SK-N-SH treated with all-trans-retinoic acid at 6 μM for 48 hours (cell line): ENCODE measurements around the gene NOA1.
A peak's percentile ranks its signal among the peaks of the same experiment; 100 is the strongest.

ENCODE experiments used
- ATAC-seq: fragments of 200-7000 bp; cut with Tn5 transposase; 3 replicates; pipeline ENCODE4 v1.9.1; 2020; ENCODE audit warnings: mild to moderate bottlenecking, moderate library complexity
- BACH2 ChIP-seq: fragments of 250-450 bp; sonication (Bioruptor Pico); IDR thresholded peaks from 2 replicates; pipeline ENCODE4 v1.9.0; 2021; ENCODE audit warnings: mild to moderate bottlenecking, borderline replicate concordance
- CSDC2 ChIP-seq: fragments of 250-450 bp; sonication (Bioruptor Pico); IDR thresholded peaks from 2 replicates; pipeline ENCODE4 v1.5.0; 2020; ENCODE audit warnings: mild to moderate bottlenecking, moderate library complexity
- ESRRG ChIP-seq: fragments of 250-450 bp; sonication (Bioruptor Pico); IDR thresholded peaks from 2 replicates; pipeline ENCODE4 v1.6.1; 2021; ENCODE audit warnings: mild to moderate bottlenecking
- GLIS3 ChIP-seq: fragments of 250-450 bp; sonication (Bioruptor Pico); IDR thresholded peaks from 2 replicates; pipeline ENCODE4 v1.5.0; 2020; ENCODE audit warnings: mild to moderate bottlenecking, moderate library complexity
- ISL1 ChIP-seq: fragments of 250-450 bp; sonication (Bioruptor Pico); IDR thresholded peaks from 2 replicates; pipeline ENCODE4 v2.1.2; 2022; ENCODE audit warnings: mild to moderate bottlenecking, moderate library complexity
- OSR1 ChIP-seq: fragments of 250-450 bp; sonication (Bioruptor Pico); IDR thresholded peaks from 2 replicates; pipeline ENCODE4 v1.8.0; 2022; ENCODE audit warnings: moderate library complexity, mild to moderate bottlenecking, inconsistent platforms
- PPARA ChIP-seq: fragments of 250-450 bp; sonication (Bioruptor Pico); IDR thresholded peaks from 2 replicates; pipeline ENCODE4 v1.5.0; 2020; ENCODE audit warnings: mild to moderate bottlenecking, borderline replicate concordance
- RARB ChIP-seq: fragments of 250-450 bp; sonication (Bioruptor Pico); IDR thresholded peaks from 2 replicates; pipeline ENCODE4 v1.8.0; 2021; ENCODE audit warnings: mild to moderate bottlenecking, moderate library complexity
- SNAI2 ChIP-seq: fragments of 250-450 bp; sonication (Bioruptor Pico); IDR thresholded peaks from 2 replicates; pipeline ENCODE4 v1.5.0; 2020; ENCODE audit warnings: mild to moderate bottlenecking, moderate library complexity
- TOX ChIP-seq: fragments of 250-450 bp; sonication (Bioruptor Pico); IDR thresholded peaks from 2 replicates; pipeline ENCODE4 v1.8.0; 2021; ENCODE audit warnings: mild to moderate bottlenecking, moderate library complexity, borderline replicate concordance
- ZFP3 ChIP-seq: fragments of 250-450 bp; sonication (Bioruptor Pico); IDR thresholded peaks from 2 replicates; pipeline ENCODE4 v1.5.0; 2020; ENCODE audit warnings: mild to moderate bottlenecking, moderate library complexity
- ZFP30 ChIP-seq: fragments of 450-650 bp; formaldehyde crosslinking; IDR thresholded peaks from 2 replicates; pipeline ENCODE4 v1.5.0; 2022; ENCODE audit warnings: mild to moderate bottlenecking, moderate library complexity
- ZNF565 ChIP-seq: fragments of 450-650 bp; formaldehyde crosslinking; conservative IDR thresholded peaks from 2 replicates; pipeline ENCODE4 v1.5.0; 2020; ENCODE audit warnings: low read depth, mild to moderate bottlenecking, moderate library complexity
- ZNF70 ChIP-seq: fragments of 450-650 bp; formaldehyde crosslinking; IDR thresholded peaks from 2 replicates; pipeline ENCODE4 v1.5.0; 2020; ENCODE audit warnings: mild to moderate bottlenecking, moderate library complexity
- ZNF8 ChIP-seq: fragments of 450-650 bp; formaldehyde crosslinking; IDR thresholded peaks from 2 replicates; pipeline ENCODE4 v1.5.0; 2020; ENCODE audit warnings: mild to moderate bottlenecking, moderate library complexity
- TF ChIP-seq, protein P1 (sequence below): fragments of 250-450 bp; sonication (Bioruptor Pico); IDR thresholded peaks from 2 replicates; pipeline ENCODE4 v1.5.0; 2020; ENCODE audit warnings: mild to moderate bottlenecking, moderate library complexity
- TF ChIP-seq, protein P2 (sequence below): fragments of 250-450 bp; sonication (Bioruptor Pico); IDR thresholded peaks from 2 replicates; pipeline ENCODE4 v1.8.0; 2021; ENCODE audit warnings: low read depth, mild to moderate bottlenecking, moderate library complexity, borderline replicate concordance

Gene NOA1

DNA sequence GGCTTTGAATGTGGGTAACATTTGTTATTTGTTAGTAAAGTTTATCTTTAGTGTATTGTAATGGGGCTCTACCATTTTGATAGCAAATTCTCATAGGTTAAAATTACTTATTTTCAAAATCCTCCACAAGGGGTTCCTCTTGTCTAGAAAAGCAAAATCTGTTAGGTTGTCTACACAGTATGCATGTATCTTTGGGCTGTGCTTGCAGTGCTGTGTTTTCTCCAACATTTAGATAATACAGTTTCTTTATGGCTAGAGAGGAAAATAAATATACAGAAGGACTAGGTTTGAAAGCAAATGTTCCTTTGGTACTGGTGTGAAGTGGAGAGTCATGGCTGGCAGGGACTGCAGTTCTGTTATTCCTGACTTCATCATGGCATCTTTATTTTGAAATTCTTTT, 41.6 kb upstream of the NOA1 start (continued):
- TF ChIP-seq, protein P1, sequence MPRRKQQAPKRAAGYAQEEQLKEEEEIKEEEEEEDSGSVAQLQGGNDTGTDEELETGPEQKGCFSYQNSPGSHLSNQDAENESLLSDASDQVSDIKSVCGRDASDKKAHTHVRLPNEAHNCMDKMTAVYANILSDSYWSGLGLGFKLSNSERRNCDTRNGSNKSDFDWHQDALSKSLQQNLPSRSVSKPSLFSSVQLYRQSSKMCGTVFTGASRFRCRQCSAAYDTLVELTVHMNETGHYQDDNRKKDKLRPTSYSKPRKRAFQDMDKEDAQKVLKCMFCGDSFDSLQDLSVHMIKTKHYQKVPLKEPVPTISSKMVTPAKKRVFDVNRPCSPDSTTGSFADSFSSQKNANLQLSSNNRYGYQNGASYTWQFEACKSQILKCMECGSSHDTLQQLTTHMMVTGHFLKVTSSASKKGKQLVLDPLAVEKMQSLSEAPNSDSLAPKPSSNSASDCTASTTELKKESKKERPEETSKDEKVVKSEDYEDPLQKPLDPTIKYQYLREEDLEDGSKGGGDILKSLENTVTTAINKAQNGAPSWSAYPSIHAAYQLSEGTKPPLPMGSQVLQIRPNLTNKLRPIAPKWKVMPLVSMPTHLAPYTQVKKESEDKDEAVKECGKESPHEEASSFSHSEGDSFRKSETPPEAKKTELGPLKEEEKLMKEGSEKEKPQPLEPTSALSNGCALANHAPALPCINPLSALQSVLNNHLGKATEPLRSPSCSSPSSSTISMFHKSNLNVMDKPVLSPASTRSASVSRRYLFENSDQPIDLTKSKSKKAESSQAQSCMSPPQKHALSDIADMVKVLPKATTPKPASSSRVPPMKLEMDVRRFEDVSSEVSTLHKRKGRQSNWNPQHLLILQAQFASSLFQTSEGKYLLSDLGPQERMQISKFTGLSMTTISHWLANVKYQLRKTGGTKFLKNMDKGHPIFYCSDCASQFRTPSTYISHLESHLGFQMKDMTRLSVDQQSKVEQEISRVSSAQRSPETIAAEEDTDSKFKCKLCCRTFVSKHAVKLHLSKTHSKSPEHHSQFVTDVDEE = no peak
- TF ChIP-seq ZNF8 (CRISPR knock-in tag) = no peak
- no peak for TF ChIP-seq ZNF565 (CRISPR knock-in tag)
- TF ChIP-seq SNAI2 (CRISPR knock-in tag) = no peak

DNA sequence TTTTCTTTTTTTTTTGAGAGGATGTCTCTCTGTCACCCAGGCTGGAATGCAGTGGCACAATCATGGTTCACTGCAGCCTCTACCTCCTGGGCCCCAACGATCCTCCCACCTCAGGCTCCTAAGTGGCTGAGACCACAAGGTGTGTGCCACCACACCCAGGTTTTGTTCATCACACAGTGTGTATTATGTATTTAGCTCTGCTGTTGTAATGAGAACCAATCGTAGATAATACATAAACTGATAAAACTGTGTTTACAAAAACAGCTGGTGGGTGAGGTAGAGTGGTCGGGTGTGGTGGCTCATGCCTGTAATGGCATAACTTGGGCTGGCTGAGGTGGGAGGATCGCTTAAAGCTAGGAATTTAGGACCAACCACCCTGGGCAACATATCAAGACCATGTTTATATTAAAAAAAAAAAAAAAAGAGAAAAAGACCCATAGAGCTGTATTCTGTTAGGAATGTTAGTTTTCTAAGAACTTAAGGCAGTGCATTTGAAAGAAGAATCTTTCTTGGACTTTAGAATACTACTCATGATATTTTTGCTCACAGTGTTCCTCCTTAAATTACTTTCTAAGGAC, 36.2 kb upstream of the NOA1 start:
- TF ChIP-seq ISL1 (CRISPR knock-in tag) = no peak
- no peak for ATAC-seq

DNA sequence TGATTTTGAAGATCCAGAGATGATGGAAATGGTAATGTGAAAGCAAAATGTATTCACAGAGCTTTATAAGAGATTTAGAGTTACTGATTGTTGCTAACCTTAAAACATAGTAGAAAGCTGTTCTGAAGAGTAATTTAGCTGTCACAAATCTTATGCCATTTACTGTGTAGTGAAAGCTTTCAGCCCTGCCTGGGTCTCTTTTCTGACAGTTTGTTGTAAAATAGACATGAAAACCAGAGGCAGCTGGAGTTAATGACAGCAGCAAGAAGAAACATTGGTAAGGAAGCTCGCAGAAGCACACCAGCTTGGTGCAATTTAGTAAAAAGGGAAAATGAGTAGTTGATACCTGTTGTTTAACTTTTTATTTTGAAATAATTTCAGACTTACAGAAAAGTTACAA, 22.3 kb upstream of the NOA1 start:
- no peak for TF ChIP-seq PPARA (CRISPR knock-in tag)
- TF ChIP-seq, protein P1 = no peak
- TF ChIP-seq ZNF8 (CRISPR knock-in tag) = no peak
- TF ChIP-seq ISL1 (CRISPR knock-in tag) = no peak
- TF ChIP-seq TOX (CRISPR knock-in tag) = no peak
- no peak for TF ChIP-seq ZFP30
- no peak for TF ChIP-seq OSR1
- no peak for TF ChIP-seq ZFP3 (CRISPR knock-in tag)
- no peak for TF ChIP-seq ZNF565 (CRISPR knock-in tag)
- no peak for TF ChIP-seq BACH2 (CRISPR knock-in tag)
- TF ChIP-seq GLIS3 (CRISPR knock-in tag) = no peak
- no peak for TF ChIP-seq RARB (CRISPR knock-in tag)
- no peak for TF ChIP-seq CSDC2 (CRISPR knock-in tag)
- no peak for ATAC-seq

DNA sequence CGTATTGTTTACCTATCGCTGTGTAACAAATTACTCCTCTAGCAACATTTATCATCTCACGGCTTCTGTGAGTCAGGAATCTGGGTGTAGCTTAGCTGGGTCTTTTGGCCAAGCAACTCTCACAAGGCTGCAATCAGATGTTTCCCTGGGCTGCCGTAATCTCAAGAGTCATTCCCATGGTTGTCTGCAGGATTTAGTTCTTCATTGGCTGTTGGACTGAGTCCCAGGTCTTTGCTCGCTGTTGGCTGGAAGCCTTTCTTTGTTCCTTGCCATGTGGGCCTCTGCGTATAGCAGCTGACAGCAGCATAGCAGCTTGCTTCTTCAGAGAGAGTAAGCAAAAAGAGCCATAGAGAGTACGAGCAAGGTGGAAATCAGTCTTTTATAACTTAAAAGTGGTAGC, 18.1 kb upstream of the NOA1 start:
- ATAC-seq = peak; percentile 83
- no peak for TF ChIP-seq ZNF565 (CRISPR knock-in tag)
- no peak for TF ChIP-seq ZFP30
- no peak for TF ChIP-seq ESRRG
- TF ChIP-seq SNAI2 (CRISPR knock-in tag) = peak; percentile 46; the same call in 1 of the 2 replicates
- TF ChIP-seq, protein P2, sequence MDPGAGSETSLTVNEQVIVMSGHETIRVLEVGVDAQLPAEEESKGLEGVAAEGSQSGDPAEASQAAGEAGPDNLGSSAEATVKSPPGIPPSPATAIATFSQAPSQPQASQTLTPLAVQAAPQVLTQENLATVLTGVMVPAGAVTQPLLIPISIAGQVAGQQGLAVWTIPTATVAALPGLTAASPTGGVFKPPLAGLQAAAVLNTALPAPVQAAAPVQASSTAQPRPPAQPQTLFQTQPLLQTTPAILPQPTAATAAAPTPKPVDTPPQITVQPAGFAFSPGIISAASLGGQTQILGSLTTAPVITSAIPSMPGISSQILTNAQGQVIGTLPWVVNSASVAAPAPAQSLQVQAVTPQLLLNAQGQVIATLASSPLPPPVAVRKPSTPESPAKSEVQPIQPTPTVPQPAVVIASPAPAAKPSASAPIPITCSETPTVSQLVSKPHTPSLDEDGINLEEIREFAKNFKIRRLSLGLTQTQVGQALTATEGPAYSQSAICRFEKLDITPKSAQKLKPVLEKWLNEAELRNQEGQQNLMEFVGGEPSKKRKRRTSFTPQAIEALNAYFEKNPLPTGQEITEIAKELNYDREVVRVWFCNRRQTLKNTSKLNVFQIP = no peak
- TF ChIP-seq CSDC2 (CRISPR knock-in tag) = 0 out of 2 replicates have a peak, but pooled peaks have one; percentile 31
- TF ChIP-seq ZNF70 (CRISPR knock-in tag) = no peak
- TF ChIP-seq, protein P1 = no peak
- peak; percentile 34 for TF ChIP-seq ISL1 (CRISPR knock-in tag)
- no peak for TF ChIP-seq BACH2 (CRISPR knock-in tag)
- TF ChIP-seq OSR1 = no peak
- TF ChIP-seq TOX (CRISPR knock-in tag) = no peak
